ENCODE measurements around the gene C6. TPM values are rescaled to one million over a fixed set of nuclear protein-coding genes. Genes with fewer than 3 reads are reported as not detected.

Gene C6
- total and polyA plus RNA-seq, 2 of the 8 experiments (the other 6 are each of a cell fraction or from before 2014, with no cell fraction given): not detected

GRCh38 chr5:41201082-41201772 lies 12.1 kb downstream of the C6 start:
- H2BK20ac ChIP-seq (ENCODE audit: low read length): no peak overlapping the region
- no peak overlapping the region for H3K9ac ChIP-seq (replicated peaks in 1 of 4; ENCODE audit: extremely low read depth in 1 of 4, low read depth in 3 of 4, low read length in 3 of 4)
- 88% methylated on average over 1 of the region's 1 CpG; no CpG with 5 or more reads in 1 of the 2 experiments for WGBS, 2 experiments (ENCODE audit: extremely low coverage in 1 of 2, insufficient coverage in 1 of 2, insufficient read length in 1 of 2, insufficient replicate concordance in 2 of 2, low coverage in 1 of 2, low lambda C conversion rate in 2 of 2, missing lambda C conversion rate in 1 of 2)
- DNase-seq (ENCODE audit: low read depth in 1 of 2, low spot score in 2 of 2): no peak
- no peaks in the 10 kb centered on the region; a peak in 1 of 8 replicates for H3K36me3 ChIP-seq (ENCODE audit: control insufficient read depth in 2 of 4, insufficient read depth in 4 of 4, low read length in 3 of 4)
- H3K23ac ChIP-seq (ENCODE audit: insufficient read length): no peak overlapping the region
- no peak overlapping the region for H4K8ac ChIP-seq (ENCODE audit: extremely low read depth, insufficient read depth, low read length)
- no peak overlapping the region for H2BK15ac ChIP-seq (ENCODE audit: low read length)
- no peak overlapping the region; the same call in 1 of the 2 replicates for H2AFZ ChIP-seq (ENCODE audit: low read length)
- H3K4me3 ChIP-seq (ENCODE audit: extremely low read depth in 1 of 4, insufficient read depth in 2 of 4, low read depth in 3 of 4, low read length in 4 of 4): no peak overlapping the region
- H2BK120ac ChIP-seq (replicated peaks; ENCODE audit: low read depth, low read length): no peak overlapping the region
- H3K27me3 ChIP-seq (replicated peaks in 1 of 4; ENCODE audit: control insufficient read depth in 3 of 4, extremely low read depth in 1 of 4, insufficient read depth in 3 of 4, low read length in 3 of 4): no peaks in the 10 kb centered on the region
- no peak overlapping the region for H2AK5ac ChIP-seq (ENCODE audit: low read depth, low read length)
- H3K4me1 ChIP-seq (replicated peaks in 1 of 4; ENCODE audit: control insufficient read depth in 3 of 4, insufficient read depth in 4 of 4, low read length in 3 of 4): no peaks in the 10 kb centered on the region
- H3K4ac ChIP-seq (replicated peaks; ENCODE audit: insufficient read length, low read depth, low read length): no peak overlapping the region
- no peaks in the 10 kb centered on the region for H4K20me1 ChIP-seq (replicated peaks in 1 of 2; ENCODE audit: control insufficient read depth in 1 of 2, insufficient read depth in 2 of 2, low read length in 2 of 2)
- no peak overlapping the region for H2BK5ac ChIP-seq (ENCODE audit: low read depth, low read length)
- no peaks in the 10 kb centered on the region for H3K79me1 ChIP-seq (ENCODE audit: low read depth, low read length)
- no peaks in the 10 kb centered on the region for H3K23me2 ChIP-seq (ENCODE audit: low read depth, low read length)
- H4K91ac ChIP-seq (replicated peaks; ENCODE audit: insufficient read length, low read length): no peak overlapping the region
- CTCF ChIA-PET (ENCODE audit: partially characterized antibody): interaction anchor here (1.6 kb wide), 1 partner anchor 69 kb away, joined by 4 read pairs; no protein-coding TSS in a partner anchor
- no peak for FAIRE-seq
- H3K27ac ChIP-seq (ENCODE audit: low read depth, low read length): no peak overlapping the region
- H3K79me2 ChIP-seq (ENCODE audit: control insufficient read depth in 1 of 2, insufficient read depth in 2 of 2, low read length in 2 of 2): no peaks in the 10 kb centered on the region
- no peak overlapping the region for H3K18ac ChIP-seq (ENCODE audit: extremely low read depth, low read length)
- peaks cover 11 to 14% of the 10 kb centered on the region in 2 experiments; a peak in 3 of 4 replicates for H3K9me3 ChIP-seq (ENCODE audit: insufficient read depth in 2 of 2, low read depth in 1 of 2, low read length in 1 of 2)
- no peak overlapping the region for H4K5ac ChIP-seq (ENCODE audit: insufficient read length, low read depth, low read length)
- H3K4me2 ChIP-seq (ENCODE audit: insufficient read depth in 1 of 2, low read depth in 2 of 2, low read length in 2 of 2): no peak overlapping the region
- H3K56ac ChIP-seq (replicated peaks; ENCODE audit: insufficient read length, low read depth, low read length): no peak overlapping the region
- H3K14ac ChIP-seq (ENCODE audit: insufficient read length): no peak overlapping the region
- POLR2A ChIA-PET (ENCODE audit: partially characterized antibody): no interaction called here
- H2BK12ac ChIP-seq (ENCODE audit: low read depth, low read length): no peak overlapping the region
- TF ChIP-seq USF2 (IDR thresholded peaks at IDR 0.05; ENCODE audit: low read length) (no peak), CTCF (IDR thresholded peaks at IDR 0.05; ENCODE audit: control extremely low read depth in 1 of 3, insufficient read depth in 1 of 3, low read depth in 1 of 3, low read length in 3 of 3) (no peak), SIX5 (IDR thresholded peaks at IDR 0.05; ENCODE audit: low read depth, low read length) (no peak), GTF2F1 (IDR thresholded peaks at IDR 0.05; ENCODE audit: borderline replicate concordance, low read depth, low read length) (no peak), SP2 (IDR thresholded peaks at IDR 0.05; ENCODE audit: low read length) (no peak), NANOG (IDR thresholded peaks at IDR 0.05; ENCODE audit: insufficient read depth, low read depth, low read length, poor library complexity, severe bottlenecking) (no peak), RBBP5 (IDR thresholded peaks at IDR 0.05; ENCODE audit: borderline replicate concordance, low read depth, low read length) (no peak), CHD2 (IDR thresholded peaks at IDR 0.05; ENCODE audit: low read length) (no peak), EZH2 (IDR thresholded peaks at IDR 0.05; ENCODE audit: low read depth, low read length, severe bottlenecking) (no peak)

Measured in H1 (cell line).